NCI-H446 (cell line): ENCODE results near the gene LRG1.
"Not testable (repeated sequence)": the region's sequence is repeated elsewhere in the genome, so short reads cannot be mapped to it uniquely, and the experiment has no call there.

Experiments
- DNase-seq, 2 experiments: peaks; one replicate each; lab custom pipeline; 2025; lab: John Stamatoyannopoulos, UW

The LRG1 gene

GRCh38 chr19:4576016-4576933 is 36.4 kb upstream of the LRG1 start:
- peak; percentile 48 to 62 for DNase-seq

GRCh38 chr19:4575267-4576015 is 35.6 kb upstream of the LRG1 start:
- DNase-seq: no peak

GRCh38 chr19:4573682-4574081 is 33.8 kb upstream of the LRG1 start:
- no peak for DNase-seq

- no peak for DNase-seq
These were observed 31.6 kb upstream of the LRG1 start for GRCh38 chr19:4571305-4571917.

- no peak for DNase-seq
These were observed 31.1 kb upstream of the LRG1 start for GRCh38 chr19:4570916-4571304.

GRCh38 chr19:4570402-4570801 is 30.6 kb upstream of the LRG1 start:
- no peak for DNase-seq

GRCh38 chr19:4568886-4569285 is 29.1 kb upstream of the LRG1 start:
- no peak for DNase-seq

GRCh38 chr19:4567584-4568071 is 27.8 kb upstream of the LRG1 start:
- peak; percentile 20 to 51 for DNase-seq

GRCh38 chr19:4566402-4567051 is 26.7 kb upstream of the LRG1 start:
- DNase-seq: no peak

GRCh38 chr19:4563562-4563961 is 23.7 kb upstream of the LRG1 start:
- not testable (repeated sequence) for DNase-seq

GRCh38 chr19:4562085-4562484 is 22.2 kb upstream of the LRG1 start:
- not testable (repeated sequence) for DNase-seq

GRCh38 chr19:4559569-4559968 is 19.7 kb upstream of the LRG1 start, which contains the start of gene SEMA6B:
Gene SEMA6B, minus strand, starts transcription at chr19:4559684. Its CDS starts 1,227 bp downstream, at chr19:4558457.
- no peak for DNase-seq

- DNase-seq: peak in 1 of 2 experiments; percentile 49
These were observed 18.4 kb upstream of the LRG1 start for GRCh38 chr19:4557971-4558941.

- DNase-seq: no peak
These were observed 17.5 kb upstream of the LRG1 start for GRCh38 chr19:4557144-4557970.

- peak in 1 of 2 experiments; percentile 26 for DNase-seq
These were observed 16.8 kb upstream of the LRG1 start for GRCh38 chr19:4556597-4557127.

- no peak for DNase-seq
These were observed 16.1 kb upstream of the LRG1 start for GRCh38 chr19:4555657-4556561.

GRCh38 chr19:4554717-4555116 is 14.9 kb upstream of the LRG1 start:
- no peak for DNase-seq

GRCh38 chr19:4553775-4554174 is 13.9 kb upstream of the LRG1 start:
- no peak for DNase-seq
